Sigmoid colon (tissue), 4 donors: ENCODE results near the gene OR6C6.

Experiments
- EP300 ChIP-seq, 4 donors: sonication (generic); formaldehyde crosslinking; IDR thresholded peaks; one replicate each; pipeline ENCODE4 v1.6.1; 2017; ENCODE audit warnings: antibody characterized with exemption in 4 of 4
- POLR2A ChIP-seq, 2 donors: fragments of 450-650 bp; IDR thresholded peaks; one replicate each; pipeline ENCODE4 v1.6.1; 2016; ENCODE audit warnings: antibody characterized with exemption in 2 of 2, mild to moderate bottlenecking in 2 of 2, moderate library complexity in 2 of 2
- POLR2AphosphoS5 ChIP-seq, 4 donors: sonication (generic); formaldehyde crosslinking; IDR thresholded peaks; one replicate each; pipeline ENCODE4 v1.6.1; 2017; ENCODE audit warnings: antibody characterized with exemption in 4 of 4
- TF ChIP-seq, protein P1 (sequence below), 4 experiments: fragments of 450-650 bp in 3 of 4; fragments of 200-600 bp in 1 of 4; IDR thresholded peaks; one replicate each; pipeline ENCODE4 v1.5.1; 2016 to 2019; ENCODE audit warnings: antibody characterized with exemption in 4 of 4, mild to moderate bottlenecking in 3 of 4, moderate library complexity in 2 of 4

DNA sequence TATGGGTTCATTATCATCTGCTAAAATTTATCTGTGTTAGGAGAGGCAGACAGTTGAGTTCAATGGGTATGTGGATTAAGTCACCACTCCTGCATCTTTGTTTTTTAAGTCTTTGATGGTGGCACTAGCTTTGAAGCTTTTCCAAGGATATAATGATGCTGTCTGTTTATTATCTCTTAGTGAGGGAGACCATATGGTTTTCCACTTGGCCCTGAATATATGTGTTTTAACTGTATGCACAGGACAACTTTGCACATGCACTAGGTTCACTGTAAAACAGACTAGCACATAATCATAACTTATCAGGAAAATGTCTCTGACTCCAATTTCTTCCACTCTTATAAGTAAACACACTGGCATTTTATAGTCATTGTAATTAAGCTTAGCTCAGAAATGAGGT lies 43.1 kb downstream of the OR6C6 start:
- TF ChIP-seq, protein P1, sequence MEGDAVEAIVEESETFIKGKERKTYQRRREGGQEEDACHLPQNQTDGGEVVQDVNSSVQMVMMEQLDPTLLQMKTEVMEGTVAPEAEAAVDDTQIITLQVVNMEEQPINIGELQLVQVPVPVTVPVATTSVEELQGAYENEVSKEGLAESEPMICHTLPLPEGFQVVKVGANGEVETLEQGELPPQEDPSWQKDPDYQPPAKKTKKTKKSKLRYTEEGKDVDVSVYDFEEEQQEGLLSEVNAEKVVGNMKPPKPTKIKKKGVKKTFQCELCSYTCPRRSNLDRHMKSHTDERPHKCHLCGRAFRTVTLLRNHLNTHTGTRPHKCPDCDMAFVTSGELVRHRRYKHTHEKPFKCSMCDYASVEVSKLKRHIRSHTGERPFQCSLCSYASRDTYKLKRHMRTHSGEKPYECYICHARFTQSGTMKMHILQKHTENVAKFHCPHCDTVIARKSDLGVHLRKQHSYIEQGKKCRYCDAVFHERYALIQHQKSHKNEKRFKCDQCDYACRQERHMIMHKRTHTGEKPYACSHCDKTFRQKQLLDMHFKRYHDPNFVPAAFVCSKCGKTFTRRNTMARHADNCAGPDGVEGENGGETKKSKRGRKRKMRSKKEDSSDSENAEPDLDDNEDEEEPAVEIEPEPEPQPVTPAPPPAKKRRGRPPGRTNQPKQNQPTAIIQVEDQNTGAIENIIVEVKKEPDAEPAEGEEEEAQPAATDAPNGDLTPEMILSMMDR (IDR thresholded peaks at IDR 0.05) = no peak
- TF ChIP-seq EP300 (IDR thresholded peaks at IDR 0.05) = no peak
- no peak for TF ChIP-seq POLR2A (IDR thresholded peaks at IDR 0.05)
- no peak for TF ChIP-seq POLR2AphosphoS5 (IDR thresholded peaks at IDR 0.05)
